H54 (cell line): Measurements from ENCODE around the gene STRBP.

Source experiments
- DNase-seq: peaks from one replicate; pipeline ENCODE4 v3.0.0; 2011; ENCODE audit warnings: low spot score, mixed read lengths; ENCODE audit not compliant: insufficient read length
- FAIRE-seq: peaks from 3 replicates; lab custom pipeline; 2011; peaks lifted over from hg19 to GRCh38; lab: Jason Lieb, UNC
- POLR2A ChIP-seq: IDR thresholded peaks from 2 replicates; pipeline ENCODE4 v1.6.1; 2011; ENCODE audit warnings: low read depth, mild to moderate bottlenecking, low read length

Gene STRBP

GRCh38 chr9:123108976-123109375, 159.4 kb downstream of the STRBP start:
- TF ChIP-seq POLR2A: no peak
- no peak for FAIRE-seq
- no peak for DNase-seq

GRCh38 chr9:123107639-123108285, 160.6 kb downstream of the STRBP start:
- FAIRE-seq: no peak
- TF ChIP-seq POLR2A: no peak
- no peak for DNase-seq

GRCh38 chr9:123105490-123105889, 162.9 kb downstream of the STRBP start:
- TF ChIP-seq POLR2A: no peak
- DNase-seq (no peak), FAIRE-seq (no peak)

GRCh38 chr9:123104807-123105206, 163.6 kb downstream of the STRBP start:
- FAIRE-seq (no peak), DNase-seq (no peak)
- no peak for TF ChIP-seq POLR2A

GRCh38 chr9:123102375-123103113, 165.8 kb downstream of the STRBP start:
- no peak for TF ChIP-seq POLR2A
- FAIRE-seq (no peak), DNase-seq (no peak)

- DNase-seq: no peak
- TF ChIP-seq POLR2A: no peak
- FAIRE-seq: no peak
Observed at GRCh38 chr9:123099548-123099947, 168.8 kb downstream of the STRBP start.

GRCh38 chr9:123099042-123099441, 169.3 kb downstream of the STRBP start:
- FAIRE-seq: no peak
- no peak for TF ChIP-seq POLR2A
- no peak for DNase-seq

GRCh38 chr9:123098096-123098459, 170.3 kb downstream of the STRBP start:
- FAIRE-seq (no peak), DNase-seq (no peak)
- TF ChIP-seq POLR2A: no peak

- FAIRE-seq (no peak), DNase-seq (no peak)
- no peak for TF ChIP-seq POLR2A
Observed at GRCh38 chr9:123097430-123098095, 170.8 kb downstream of the STRBP start.

GRCh38 chr9:123096987-123097386, 171.4 kb downstream of the STRBP start:
- no peak for TF ChIP-seq POLR2A
- no peak for DNase-seq
- no peak for FAIRE-seq

GRCh38 chr9:123093141-123093540, 175.2 kb downstream of the STRBP start:
- DNase-seq (no peak), FAIRE-seq (no peak)
- TF ChIP-seq POLR2A: no peak

GRCh38 chr9:123091459-123091858, 176.9 kb downstream of the STRBP start:
- peak; percentile 75 for FAIRE-seq
- no peak for TF ChIP-seq POLR2A

GRCh38 chr9:123090956-123091355, 177.4 kb downstream of the STRBP start:
- DNase-seq: no peak
- no peak for FAIRE-seq
- no peak for TF ChIP-seq POLR2A

More at GRCh38 chr9:123091459-123091858, 176.9 kb downstream of the STRBP start:
- DNase-seq: no peak

- FAIRE-seq: no peak
- DNase-seq: no peak
- TF ChIP-seq POLR2A: no peak
Observed at GRCh38 chr9:123090198-123090896, 178.0 kb downstream of the STRBP start.
